Bone marrow (tissue), 2 donors: ENCODE measurements around the gene CPD.

Source experiments
- DNase-seq, 2 donors: peaks; one replicate each; lab custom pipeline; 2025; lab: John Stamatoyannopoulos, UW

CPD gene

GRCh38 chr17:30505868-30506417 lies 127.2 kb downstream of the CPD start:
- DNase-seq = no peak

- no peak for DNase-seq
These were observed 127.8 kb downstream of the CPD start for GRCh38 chr17:30506481-30506880.

- DNase-seq = no peak
These were observed 134.6 kb downstream of the CPD start for GRCh38 chr17:30513346-30513745.

- no peak for DNase-seq
These were observed 136.3 kb downstream of the CPD start for GRCh38 chr17:30514895-30515596.

GRCh38 chr17:30517786-30518185 lies 139.1 kb downstream of the CPD start:
- DNase-seq = no peak

GRCh38 chr17:30519166-30519565 lies 140.4 kb downstream of the CPD start:
- no peak for DNase-seq
